Ovary (tissue), 9 donors: ENCODE data around the gene PRDM16. TPM values are rescaled to one million over a fixed set of nuclear protein-coding genes. Genes with fewer than 3 reads are reported as not detected.

Experiments used
- DNase-seq, 5 donors: peaks; one replicate each; pipeline ENCODE4 v3.0.0-alpha.2; 2019 to 2020
- H3K27ac ChIP-seq, 2 donors: fragments of 200-600 bp; one replicate each; pipeline versions ENCODE4 v1.5.1 to v1.8.0; 2019 to 2022
- H3K27me3 ChIP-seq: fragments of 200-600 bp; one replicate; pipeline ENCODE4 v1.8.0; 2022
- H3K36me3 ChIP-seq: fragments of 200-600 bp; sonication (generic); one replicate; pipeline ENCODE4 v1.5.1; 2019
- H3K4me1 ChIP-seq: one replicate; pipeline ENCODE4 v1.8.1; 2013; ENCODE audit warnings: mild to moderate bottlenecking, moderate library complexity; ENCODE audit not compliant: insufficient read depth
- H3K4me3 ChIP-seq: fragments of 200-600 bp; sonication (generic); one replicate; pipeline ENCODE4 v1.5.1; 2017
- H3K9me3 ChIP-seq, 2 donors: fragments of 200-600 bp in 1 of 2; sonication (generic) in 1 of 2; one replicate each; pipeline versions ENCODE4 v1.5.1 to v1.8.1; 2013 to 2019; ENCODE audit warnings: mild to moderate bottlenecking in 1 of 2, moderate library complexity in 1 of 2
- CTCF ChIP-seq, 3 donors: fragments of 450-650 bp in 2 of 3; fragments of 200-600 bp in 1 of 3; IDR thresholded peaks; one replicate each; pipeline versions ENCODE4 v1.5.1 to v1.8.0; 2016 to 2022; ENCODE audit warnings: antibody characterized with exemption in 3 of 3, mild to moderate bottlenecking in 1 of 3
- EP300 ChIP-seq: sonication (generic); formaldehyde crosslinking; IDR thresholded peaks from one replicate; pipeline ENCODE4 v1.6.1; 2017; ENCODE audit warnings: antibody characterized with exemption
- POLR2A ChIP-seq: fragments of 450-650 bp; IDR thresholded peaks from one replicate; pipeline ENCODE4 v1.6.1; 2017; ENCODE audit warnings: antibody characterized with exemption, mild to moderate bottlenecking, moderate library complexity
- WGBS, 3 donors: extraction: QIAGEN DNeasy Blood & Tissue Kit in 1 of 3; methylation state at CpG; one replicate each; pipeline versions ENCODE4 v1.1.5 to v1.1.7; 2013 to 2017; 5-methylcytosine and 5-hydroxymethylcytosine counted together
- intact Hi-C, 4 donors: fragments of 100-400 bp; cut with DNase I; formaldehyde crosslinking; loops; one replicate each; pipeline versions ENCODE4 v1.11.0 to v1.15.1; 2022 to 2023
- polyA plus RNA-seq, 2 donors: library from polyadenylated mRNA; stranded (reverse); fragments of 200-250 nt in 1 of 2; fragments of 350-450 nt in 1 of 2; fragmentation: Illumina TruSeq in 1 of 2; extraction: RNeasy Lipid Tissue Mini Kit (QIAGEN cat#74804) in 1 of 2; gene quantifications; one replicate each; pipeline ENCODE4 v1.2.3, GENCODE V29; 2013 to 2014
- total RNA-seq, 7 donors: library from RNA; depleted of rRNA in 2 of 7; stranded (reverse); fragments of >200 nt in 2 of 7; fragmentation: NEBNext Ultra II Directional in 3 of 7; extraction: Animal tissue kit (Norgen Biotek cat#: 25700) in 3 of 7; gene quantifications; one replicate each; pipeline versions ENCODE4 v1.1.0 to v1.2.4, GENCODE V29; 2016 to 2023
- donor health status: DM: no; HTN: no; CAD: no; lungs with moderate emphysema.
- donor health status: DM: no; HTN: no; CAD: no.
- donor health status: Bipolar disorder and iron deficiency.
- donor health status: DM: yes; HTN: yes; CAD: no.
- donor health status: DM: no; HTN: no; CAD: no.
- donor health status: DM: yes; HTN: yes; CAD: no.

PRDM16 gene
- total and polyA plus RNA-seq, 9 donors = 1.1 to 17.3 (median 3.9) TPM

GRCh38 chr1:3024588-3024987 lies 44.4 kb upstream of the PRDM16 start:
- Histone ChIP-seq H3K9me3 (no peaks in the 10 kb centered on the region), H3K36me3 (no peaks in the 10 kb centered on the region), H3K27me3 (no peaks in the 10 kb centered on the region), H3K27ac (no peak overlapping the region), H3K4me1 (no peaks in the 10 kb centered on the region), H3K4me3 (no peak overlapping the region)
- intact Hi-C loops = no loop called here
- WGBS, 3 donors = 83 to 87% (median 87%) methylated on average over 11 of the region's 11 CpGs
- TF ChIP-seq EP300 (no peak), POLR2A (no peak), CTCF (IDR thresholded peaks at IDR 0.05) (no peak)
- DNase-seq = no peak

GRCh38 chr1:3026124-3026523 lies 42.9 kb upstream of the PRDM16 start:
- Histone ChIP-seq H3K36me3 (no peaks in the 10 kb centered on the region), H3K27ac (no peak overlapping the region), H3K9me3 (no peaks in the 10 kb centered on the region), H3K4me1 (no peaks in the 10 kb centered on the region), H3K27me3 (no peaks in the 10 kb centered on the region), H3K4me3 (no peak overlapping the region)
- no peak for TF ChIP-seq CTCF (IDR thresholded peaks at IDR 0.05)
- no peak for TF ChIP-seq EP300
- TF ChIP-seq POLR2A = no peak
- intact Hi-C loops = no loop called here
- 94 to 96% (median 95%) methylated on average over 1 of the region's 1 CpG for WGBS, 3 donors
- DNase-seq = no peak

GRCh38 chr1:3026581-3027391 lies 42.2 kb upstream of the PRDM16 start:
- peak in 2 of 5 donors; percentile 1 to 4 for DNase-seq
- TF ChIP-seq POLR2A = no peak
- no peak for TF ChIP-seq CTCF (IDR thresholded peaks at IDR 0.05)
- no peak for TF ChIP-seq EP300
- Histone ChIP-seq H3K27me3 (no peaks in the 10 kb centered on the region), H3K4me1 (no peaks in the 10 kb centered on the region), H3K27ac (no peak overlapping the region), H3K9me3 (no peaks in the 10 kb centered on the region), H3K36me3 (no peaks in the 10 kb centered on the region), H3K4me3 (no peak overlapping the region)
- WGBS, 3 donors = 64 to 68% (median 65%) methylated on average over 11 of the region's 11 CpGs
- intact Hi-C loops = no loop called here

GRCh38 chr1:3027611-3028371 lies 41.2 kb upstream of the PRDM16 start:
- H3K27ac ChIP-seq = no peak overlapping the region
- WGBS, 3 donors = 65 to 83% (median 70%) methylated on average over 17 to 20 of the region's 20 CpGs
- intact Hi-C loops = no loop called here
- no peaks in the 10 kb centered on the region for H3K9me3 ChIP-seq
- peak in 1 of 5 donors; percentile 9 for DNase-seq
- no peaks in the 10 kb centered on the region for H3K36me3 ChIP-seq
- H3K4me1 ChIP-seq = no peaks in the 10 kb centered on the region
- no peak for TF ChIP-seq POLR2A
- H3K4me3 ChIP-seq = no peak overlapping the region
- no peaks in the 10 kb centered on the region for H3K27me3 ChIP-seq
